IMR-90 (cell line): ENCODE measurements around the gene POLR3GL. TPM values are rescaled to one million over a fixed set of nuclear protein-coding genes. Genes with fewer than 3 reads are reported as not detected.

Source experiments
- ATAC-seq: fragments of 200-7000 bp; cut with Tn5 transposase; 2 replicates; pipeline ENCODE4 v1.9.1; 2020; ENCODE audit warnings: low read depth, mild to moderate bottlenecking, moderate library complexity
- BruUV-seq: library from RNA; stranded (reverse); fragments of 400-500 nt; replicated peaks from 2 replicates; lab custom pipeline; 2021; lab: Mats Ljungman, UMichigan
- CTCF ChIA-PET: fragments of 300-600 bp; formaldehyde crosslinking; extraction: SDS; loops from one replicate; lab custom pipeline; 2021; ENCODE audit warnings: antibody characterized with exemption; lab: Yijun Ruan, JAX
- POLR2A ChIA-PET: fragments of 300-600 bp; sonication (Branson Sonifier 250); formaldehyde crosslinking; loops from one replicate; lab custom pipeline; 2022; ENCODE audit warnings: antibody characterized with exemption; ENCODE audit not compliant: unreplicated experiment; lab: Charles Lee
- DNase-seq: peaks from one replicate; pipeline ENCODE4 v3.0.0; 2013
- H2AFZ ChIP-seq: replicated peaks from 2 replicates; pipeline ENCODE3; 2013; ENCODE audit warnings: low read length, mild to moderate bottlenecking; ENCODE audit not compliant: poor library complexity
- H2AK5ac ChIP-seq: 2 replicates; pipeline ENCODE4 v1.6.1; 2013; ENCODE audit warnings: low read depth, low read length, inconsistent platforms
- H2AK9ac ChIP-seq: replicated peaks from 2 replicates; pipeline ENCODE3; 2013; ENCODE audit warnings: mild to moderate bottlenecking, low read depth, low read length, moderate library complexity; ENCODE audit not compliant: poor library complexity
- H2BK120ac ChIP-seq: 2 replicates; pipeline ENCODE4 v1.6.1; 2013; ENCODE audit warnings: low read depth, low read length, inconsistent platforms
- H2BK15ac ChIP-seq: 3 replicates; pipeline ENCODE4 v1.6.1; 2013; ENCODE audit warnings: low read depth, low read length, inconsistent platforms
- H2BK20ac ChIP-seq: 2 replicates; pipeline ENCODE4 v1.6.1; 2013; ENCODE audit warnings: low read depth, mild to moderate bottlenecking, inconsistent platforms, low read length, moderate library complexity
- H2BK5ac ChIP-seq: 2 replicates; pipeline ENCODE4 v1.6.1; 2013; ENCODE audit warnings: mild to moderate bottlenecking, low read depth, low read length, inconsistent platforms; ENCODE audit not compliant: poor library complexity, severe bottlenecking
- H3K14ac ChIP-seq: replicated peaks from 2 replicates; pipeline ENCODE4 v1.6.1; 2013; ENCODE audit warnings: low read depth, low read length, inconsistent platforms
- H3K18ac ChIP-seq: 2 replicates; pipeline ENCODE4 v1.6.1; 2013; ENCODE audit warnings: low read depth, low read length, control low read depth
- H3K23ac ChIP-seq: 2 replicates; pipeline ENCODE4 v1.6.1; 2013; ENCODE audit warnings: low read depth, low read length, inconsistent platforms
- H3K27ac ChIP-seq: 2 replicates; pipeline ENCODE4 v1.5.1; 2013; ENCODE audit warnings: mild to moderate bottlenecking, control low read depth, low read length; ENCODE audit not compliant: insufficient read depth
- H3K27me3 ChIP-seq: 2 replicates; pipeline ENCODE4 v1.6.1; 2013; ENCODE audit warnings: low read length; ENCODE audit not compliant: control insufficient read depth, insufficient read depth
- H3K36me3 ChIP-seq: 2 replicates; pipeline ENCODE4 v1.6.1; 2013; ENCODE audit warnings: low read length, mixed read lengths; ENCODE audit not compliant: control insufficient read depth, insufficient read depth
- H3K4ac ChIP-seq: 2 replicates; pipeline ENCODE4 v1.6.1; 2013; ENCODE audit warnings: low read depth, low read length, inconsistent platforms
- H3K4me1 ChIP-seq: 2 replicates; pipeline ENCODE4 v1.6.1; 2013; ENCODE audit warnings: low read length, mixed read lengths; ENCODE audit not compliant: control insufficient read depth, insufficient read depth
- H3K4me2 ChIP-seq: 2 replicates; pipeline ENCODE4 v1.6.1; 2013; ENCODE audit warnings: low read depth, mild to moderate bottlenecking, control low read depth, low read length, moderate library complexity
- H3K4me3 ChIP-seq: 2 replicates; pipeline ENCODE4 v1.5.1; 2013; ENCODE audit warnings: low read depth, mild to moderate bottlenecking, control low read depth, low read length, moderate library complexity; ENCODE audit not compliant: insufficient read depth
- H3K56ac ChIP-seq: 2 replicates; pipeline ENCODE4 v1.6.1; 2013; ENCODE audit warnings: low read length, inconsistent platforms; ENCODE audit not compliant: insufficient read depth; ENCODE audit errors: extremely low read depth
- H3K79me1 ChIP-seq, 2 experiments: 2 replicates each; pipeline ENCODE4 v1.6.1; 2013; ENCODE audit warnings: low read length in 2 of 2, inconsistent platforms in 1 of 2, low read depth in 1 of 2
- H3K9ac ChIP-seq: 2 replicates; pipeline ENCODE4 v1.6.1; 2013; ENCODE audit warnings: low read depth, low read length, control low read depth
- H3K9me1 ChIP-seq: 2 replicates; pipeline ENCODE4 v1.6.1; 2013; ENCODE audit warnings: low read length, inconsistent platforms; ENCODE audit not compliant: insufficient read depth
- H3K9me3 ChIP-seq: 2 replicates; pipeline ENCODE4 v1.6.1; 2013; ENCODE audit warnings: low read length; ENCODE audit not compliant: control insufficient read depth, insufficient read depth
- H4K20me1 ChIP-seq: 2 replicates; pipeline ENCODE4 v1.6.1; 2013; ENCODE audit warnings: low read length, inconsistent platforms; ENCODE audit not compliant: insufficient read depth
- H4K5ac ChIP-seq: 2 replicates; pipeline ENCODE4 v1.6.1; 2013; ENCODE audit warnings: mild to moderate bottlenecking, low read depth, low read length, control low read depth
- H4K8ac ChIP-seq, 2 experiments: 2 replicates each; pipeline ENCODE4 v1.6.1; 2013; ENCODE audit warnings: low read depth in 2 of 2, low read length in 2 of 2, control low read depth in 1 of 2, inconsistent platforms in 1 of 2
- H4K91ac ChIP-seq: 2 replicates; pipeline ENCODE4 v1.6.1; 2013; ENCODE audit warnings: low read depth, low read length, inconsistent platforms; ENCODE audit not compliant: insufficient read depth
- BHLHE40 ChIP-seq: fragments of 150-350 bp; IDR thresholded peaks from 2 replicates; pipeline ENCODE4 v1.6.1; 2016; ENCODE audit warnings: mild to moderate bottlenecking, low read depth, low read length
- MAFK ChIP-seq: IDR thresholded peaks from 2 replicates; pipeline ENCODE4 v1.6.1; 2012; ENCODE audit warnings: low read depth, low read length, improper control_type of control experiment
- MXI1 ChIP-seq: IDR thresholded peaks from 2 replicates; pipeline ENCODE4 v1.6.1; 2012; ENCODE audit warnings: low read depth, mild to moderate bottlenecking, low read length, moderate library complexity, borderline replicate concordance
- NFE2L2 ChIP-seq: fragments of 150-350 bp; IDR thresholded peaks from 2 replicates; pipeline ENCODE4 v1.6.1; 2016; ENCODE audit warnings: low read depth, mild to moderate bottlenecking, low read length
- SMC3 ChIP-seq: fragments of 150-350 bp; IDR thresholded peaks from 2 replicates; pipeline ENCODE4 v1.6.1; 2016; ENCODE audit warnings: low read depth, mild to moderate bottlenecking, antibody characterized with exemption, low read length, moderate library complexity
- WGBS, 2 experiments: methylation state at CpG; one replicate each; pipeline versions ENCODE4 v1.1.5 to v1.1.7; 2013; ENCODE audit warnings: missing lambda C conversion rate in 2 of 2; ENCODE audit not compliant: insufficient read length in 1 of 2; ENCODE audit errors: extremely low coverage in 2 of 2; 5-methylcytosine and 5-hydroxymethylcytosine counted together
- dilution Hi-C: fragments of 300-500 bp; cut with HindIII; formaldehyde crosslinking; loops from one replicate; pipeline ENCODE4 v1.14.3; 2018; ENCODE audit warnings: low sequenced_read_pairs; ENCODE audit not compliant: unreplicated experiment
- in situ Hi-C: fragments of 300-500 bp; cut with MboI; formaldehyde crosslinking; loops from 3 replicates; pipeline ENCODE4 v1.14.3; 2019; ENCODE audit warnings: low sequenced_read_pairs, inconsistent platforms, mixed read lengths
- intact Hi-C: fragments of 100-400 bp; cut with micrococcal nuclease; formaldehyde crosslinking; loops from 2 replicates; pipeline ENCODE4 v1.10.0; 2022
- polyA plus RNA-seq, 3 experiments: library from polyadenylated mRNA; depleted of rRNA; stranded (reverse); fragments of >200 nt; gene quantifications; 2 replicates each; pipeline ENCODE4 v1.2.3, GENCODE V29; 2012; ENCODE audit warnings: low replicate concordance in 1 of 3
- total RNA-seq: library from RNA; depleted of rRNA; stranded (reverse); fragments of >200 nt; gene quantifications from 2 replicates; pipeline ENCODE4 v1.2.3, GENCODE V29; 2012
- TF ChIP-seq, protein P1 (sequence below): fragments of 150-350 bp; IDR thresholded peaks from 2 replicates; pipeline ENCODE4 v1.6.1; 2017; ENCODE audit warnings: mild to moderate bottlenecking, antibody characterized with exemption, low read length, low read depth

The POLR3GL gene
- total and polyA plus RNA-seq, 2 of the 4 experiments (the other 2 are of a cell fraction) = 7.9 to 16.3 TPM

DNA sequence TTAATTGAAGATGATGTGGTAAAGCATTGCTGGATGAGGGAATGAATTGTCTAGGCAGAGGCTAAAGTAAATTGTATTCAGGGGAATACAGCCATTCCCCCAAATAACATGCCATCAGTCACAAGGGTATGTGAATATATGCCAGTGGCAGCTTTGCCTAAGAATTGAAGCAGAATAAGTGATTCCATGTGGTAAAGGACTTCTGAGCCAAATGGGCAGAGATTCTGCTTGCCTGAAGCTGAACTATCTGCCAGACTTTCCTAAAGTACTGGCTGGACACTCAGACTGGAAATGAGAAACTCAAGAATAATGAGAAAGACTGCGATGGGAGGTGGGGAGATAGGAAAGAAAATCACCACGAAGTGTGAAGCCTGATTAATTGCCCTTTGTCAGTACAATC lies 9.1 kb upstream of the POLR3GL start:
- Histone ChIP-seq H3K79me1 (peaks cover 25 to 66% of the 10 kb centered on the region in 2 experiments), H3K27ac (no peak overlapping the region), H3K4me2 (peak overlapping the region; percentile 80), H3K4me3 (no peak overlapping the region), H3K27me3 (no peaks in the 10 kb centered on the region), H3K56ac (no peak overlapping the region), H3K36me3 (peaks cover 6% of the 10 kb centered on the region), H3K9me3 (no peaks in the 10 kb centered on the region), H3K14ac (peak overlapping the region; percentile 87), H2BK120ac (no peak overlapping the region), H2BK5ac (no peak overlapping the region), H2AK5ac (peak overlapping the region; percentile 29), H2BK15ac (no peak overlapping the region; the same call in 2 of the 3 replicates), H3K9ac (peak overlapping the region; percentile 10; the same call in 1 of the 2 replicates), H3K23ac (peak overlapping the region; percentile 76), H4K91ac (no peak overlapping the region), H3K18ac (no peak overlapping the region), H3K4me1 (peaks cover 2% of the 10 kb centered on the region), H4K5ac (no peak overlapping the region), H4K8ac (no peak overlapping the region), H3K9me1 (peaks cover 15% of the 10 kb centered on the region), H2AFZ (no peak overlapping the region), H3K4ac (peak overlapping the region; percentile 32; the same call in 1 of the 2 replicates), H2AK9ac (peak overlapping the region; percentile 7), H4K20me1 (peaks cover 20% of the 10 kb centered on the region; the same call in 1 of the 2 replicates), H2BK20ac (no peak overlapping the region)
- dilution Hi-C loops = no loop called here
- CTCF ChIA-PET = no interaction called here
- DNase-seq = no peak
- TF ChIP-seq MAFK = no peak
- TF ChIP-seq SMC3 = no peak
- no peak for TF ChIP-seq MXI1
- TF ChIP-seq, protein P1, sequence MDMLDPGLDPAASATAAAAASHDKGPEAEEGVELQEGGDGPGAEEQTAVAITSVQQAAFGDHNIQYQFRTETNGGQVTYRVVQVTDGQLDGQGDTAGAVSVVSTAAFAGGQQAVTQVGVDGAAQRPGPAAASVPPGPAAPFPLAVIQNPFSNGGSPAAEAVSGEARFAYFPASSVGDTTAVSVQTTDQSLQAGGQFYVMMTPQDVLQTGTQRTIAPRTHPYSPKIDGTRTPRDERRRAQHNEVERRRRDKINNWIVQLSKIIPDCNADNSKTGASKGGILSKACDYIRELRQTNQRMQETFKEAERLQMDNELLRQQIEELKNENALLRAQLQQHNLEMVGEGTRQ = no peak
- TF ChIP-seq NFE2L2 = no peak
- TF ChIP-seq BHLHE40 = no peak
- intact Hi-C loops = loop anchor here (5.0 to 10.0 kb wide), 2 partner anchors 61 to 98 kb away; partner anchors contain the start of gene PIAS3
- POLR2A ChIA-PET = no interaction called here
- ATAC-seq = no peak
- no TSS peak for BruUV-seq
- in situ Hi-C loops = no loop called here
- no CpG with 5 or more reads among the region's 2 CpGs for WGBS, 2 experiments
